Measurements from ENCODE around the gene FBXO3.

FBXO3 gene

GRCh38 chr11:33772870-33773269 lies 1.4 kb downstream of the FBXO3 start:
- DNase-seq (ENCODE audit: low spot score): no peak

GRCh38 chr11:33772300-33772699 lies 2.0 kb downstream of the FBXO3 start:
- no peak for DNase-seq (ENCODE audit: low spot score)

- no peak for DNase-seq (ENCODE audit: low spot score)
These were observed 4.1 kb downstream of the FBXO3 start for GRCh38 chr11:33770236-33770635.

- no peak for DNase-seq (ENCODE audit: low spot score)
These were observed 4.8 kb downstream of the FBXO3 start for GRCh38 chr11:33769542-33769941.

- DNase-seq (ENCODE audit: low spot score): no peak
These were observed 6.7 kb downstream of the FBXO3 start for GRCh38 chr11:33767624-33768023.

- no peak for DNase-seq (ENCODE audit: low spot score)
These were observed 8.2 kb downstream of the FBXO3 start for GRCh38 chr11:33766085-33766484.

GRCh38 chr11:33761471-33761870 lies 12.8 kb downstream of the FBXO3 start:
- DNase-seq (ENCODE audit: low spot score): no peak

GRCh38 chr11:33753304-33753967 lies 20.9 kb downstream of the FBXO3 start:
- DNase-seq (ENCODE audit: low spot score): peak; percentile 19

- DNase-seq (ENCODE audit: low spot score): no peak
These were observed 22.4 kb downstream of the FBXO3 start for GRCh38 chr11:33751878-33752277.

GRCh38 chr11:33747979-33748378 lies 26.3 kb downstream of the FBXO3 start:
- DNase-seq (ENCODE audit: low spot score): no peak

- no peak for DNase-seq (ENCODE audit: low spot score)
These were observed 31.0 kb downstream of the FBXO3 start for GRCh38 chr11:33743291-33743690.

GRCh38 chr11:33742249-33742851 lies 32.0 kb downstream of the FBXO3 start:
- DNase-seq (ENCODE audit: low spot score): no peak

GRCh38 chr11:33741806-33742205 lies 32.5 kb downstream of the FBXO3 start:
- no peak for DNase-seq (ENCODE audit: low spot score)

- DNase-seq (ENCODE audit: low spot score): no peak
These were observed 36.9 kb downstream of the FBXO3 start for GRCh38 chr11:33737362-33737821.

GRCh38 chr11:33736148-33736812 lies 38.0 kb downstream of the FBXO3 start, which contains the start of gene CD59:
Gene CD59 (minus strand): TSS chr11:33736423. CDS start chr11:33722445, 13,978 bp downstream.
- DNase-seq (ENCODE audit: low spot score): peak; percentile 87

- DNase-seq (ENCODE audit: low spot score): no peak
These were observed 38.8 kb downstream of the FBXO3 start for GRCh38 chr11:33735271-33736147.

GRCh38 chr11:33734441-33735270 lies 39.7 kb downstream of the FBXO3 start:
- no peak for DNase-seq (ENCODE audit: low spot score)

GRCh38 chr11:33733980-33734379 lies 40.3 kb downstream of the FBXO3 start:
- no peak for DNase-seq (ENCODE audit: low spot score)

- no peak for DNase-seq (ENCODE audit: low spot score)
These were observed 42.4 kb downstream of the FBXO3 start for GRCh38 chr11:33731723-33732531.

GRCh38 chr11:33730716-33731115 lies 43.6 kb downstream of the FBXO3 start:
- no peak for DNase-seq (ENCODE audit: low spot score)

Data from hepatic stellate cell (primary cell).